ENCODE measurements around the gene LRRC32. TPM values are rescaled to one million over a fixed set of nuclear protein-coding genes. Genes with fewer than 3 reads are reported as not detected.

Gene LRRC32
- polyA plus RNA-seq, 2 of the 4 experiments (the other 2 are of a cell fraction), result 0.25 to 0.62 TPM

DNA sequence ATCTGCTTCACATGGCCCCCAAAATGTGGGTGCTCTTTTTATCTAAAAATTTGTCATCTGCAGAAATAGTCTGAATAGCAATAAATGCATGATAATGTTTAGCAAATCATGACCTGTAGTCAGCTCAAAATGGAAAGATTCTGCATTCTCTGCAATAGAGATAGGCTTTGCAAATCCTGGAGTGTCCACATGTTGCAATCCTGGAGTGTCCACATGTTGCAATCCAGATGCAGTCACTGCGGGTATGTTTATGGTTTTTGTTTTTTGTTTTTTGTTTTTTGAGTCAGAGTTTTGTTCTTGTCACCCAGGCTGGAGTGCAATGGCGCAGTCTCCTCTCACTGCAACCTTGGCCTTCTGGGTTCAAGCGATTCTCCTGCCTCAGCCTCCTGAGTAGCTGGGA is 20.2 kb upstream of the LRRC32 start:
- H3K4me1 ChIP-seq, result peaks cover 14% of the 10 kb centered on the region; the same call in 2 of the 3 replicates
- no peaks in the 10 kb centered on the region for H3K9me3 ChIP-seq
- H3K27ac ChIP-seq, result no peak overlapping the region
- H3K4me3 ChIP-seq, result no peak overlapping the region
- 65% methylated on average over 3 of the region's 3 CpGs for WGBS (ENCODE audit: missing lambda C conversion rate)
- no peak for DNase-seq (ENCODE audit: low read depth in 1 of 2, low spot score in 1 of 2)
- ATAC-seq, result no peak
- TF ChIP-seq NPAS2 (CRISPR knock-in tag; IDR thresholded peaks at IDR 0.05; ENCODE audit: borderline replicate concordance) (no peak), CEBPB (IDR thresholded peaks at IDR 0.05) (peak; percentile 53 to 70; a peak in 3 of 4 replicates)
- H3K4me2 ChIP-seq, result no peak overlapping the region
- ChIA-PET POLR2A (no interaction called here), CTCF (interaction anchor here (1.3 to 3.1 kb wide), 3 partner anchors 9 to 483 kb away, joined by 4 to 11 read pairs (median 6); no protein-coding TSS in a partner anchor)
- no peak for FAIRE-seq

DNA sequence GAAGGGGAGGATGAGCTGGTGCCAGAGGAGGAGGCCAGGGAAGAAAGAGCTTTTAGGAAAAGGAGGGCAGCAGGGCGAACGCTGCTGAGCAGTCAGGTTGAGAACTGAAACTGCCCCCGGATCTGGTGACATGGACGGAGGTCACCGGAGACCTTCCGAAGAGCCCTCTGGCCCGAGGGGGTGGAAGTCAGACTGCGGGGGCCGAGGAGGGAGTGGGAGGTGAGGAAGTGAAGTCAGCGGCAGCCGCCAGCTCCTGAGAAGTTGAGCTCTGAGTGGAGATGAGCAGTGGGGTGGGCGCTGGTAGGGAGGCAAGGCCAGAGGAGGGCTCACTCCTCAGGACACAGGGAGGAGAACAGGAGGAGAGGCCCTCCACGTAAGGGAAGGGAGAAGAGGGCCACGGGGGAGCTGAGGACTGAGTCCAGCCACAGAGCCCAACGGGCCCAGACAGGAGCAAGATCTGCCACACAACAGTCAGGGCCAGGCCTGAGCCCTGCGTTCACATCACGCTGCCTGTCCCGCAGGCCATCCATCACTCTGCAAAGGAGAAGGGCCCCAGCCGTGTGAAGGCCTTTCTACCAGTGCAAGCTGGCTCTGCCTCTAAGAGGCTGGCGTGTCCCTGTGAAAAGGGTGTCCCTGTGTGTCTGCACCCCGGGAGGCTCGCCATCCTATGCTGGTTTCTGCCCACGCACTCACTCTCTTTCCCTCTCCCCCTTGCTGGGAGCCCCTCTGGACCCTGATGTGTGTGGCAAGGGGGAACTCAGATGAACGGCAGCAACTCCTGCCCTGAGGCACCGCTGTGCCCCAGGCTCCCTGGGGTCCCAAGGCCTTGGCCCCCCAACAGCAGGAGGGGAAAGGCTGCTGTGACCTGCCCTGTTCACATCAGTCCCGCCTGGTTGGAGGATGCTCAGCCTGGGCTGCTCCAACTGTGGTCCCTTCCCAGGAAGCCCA is 19.0 kb upstream of the LRRC32 start:
- peaks cover 6% of the 10 kb centered on the region; the same call in 2 of the 3 replicates for H3K4me1 ChIP-seq
- ChIA-PET CTCF (interaction anchor here (1.0 to 3.1 kb wide), 7 partner anchors 9 to 230 kb away, joined by 3 to 11 read pairs (median 4); no protein-coding TSS in a partner anchor), POLR2A (no interaction called here)
- no peak for FAIRE-seq
- DNase-seq (ENCODE audit: low read depth in 1 of 2, low spot score in 1 of 2), result no peak
- no peaks in the 10 kb centered on the region for H3K9me3 ChIP-seq
- TF ChIP-seq HOXB5 (CRISPR knock-in tag; IDR thresholded peaks at IDR 0.05) (no peak), EHMT2 (IDR thresholded peaks at IDR 0.05; ENCODE audit: low read depth) (no peak), ZNF302 (CRISPR knock-in tag; IDR thresholded peaks at IDR 0.05) (no peak), BHLHE40 (IDR thresholded peaks at IDR 0.05; ENCODE audit: low read depth, low read length) (no peak), NFE2L2 (conservative IDR thresholded peaks at IDR 0.05; ENCODE audit: low read length) (no peak), SMC3 (IDR thresholded peaks at IDR 0.05) (no peak), ZC3H11A (IDR thresholded peaks at IDR 0.05) (no peak)
- TF ChIP-seq, protein P1, sequence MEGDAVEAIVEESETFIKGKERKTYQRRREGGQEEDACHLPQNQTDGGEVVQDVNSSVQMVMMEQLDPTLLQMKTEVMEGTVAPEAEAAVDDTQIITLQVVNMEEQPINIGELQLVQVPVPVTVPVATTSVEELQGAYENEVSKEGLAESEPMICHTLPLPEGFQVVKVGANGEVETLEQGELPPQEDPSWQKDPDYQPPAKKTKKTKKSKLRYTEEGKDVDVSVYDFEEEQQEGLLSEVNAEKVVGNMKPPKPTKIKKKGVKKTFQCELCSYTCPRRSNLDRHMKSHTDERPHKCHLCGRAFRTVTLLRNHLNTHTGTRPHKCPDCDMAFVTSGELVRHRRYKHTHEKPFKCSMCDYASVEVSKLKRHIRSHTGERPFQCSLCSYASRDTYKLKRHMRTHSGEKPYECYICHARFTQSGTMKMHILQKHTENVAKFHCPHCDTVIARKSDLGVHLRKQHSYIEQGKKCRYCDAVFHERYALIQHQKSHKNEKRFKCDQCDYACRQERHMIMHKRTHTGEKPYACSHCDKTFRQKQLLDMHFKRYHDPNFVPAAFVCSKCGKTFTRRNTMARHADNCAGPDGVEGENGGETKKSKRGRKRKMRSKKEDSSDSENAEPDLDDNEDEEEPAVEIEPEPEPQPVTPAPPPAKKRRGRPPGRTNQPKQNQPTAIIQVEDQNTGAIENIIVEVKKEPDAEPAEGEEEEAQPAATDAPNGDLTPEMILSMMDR (IDR thresholded peaks at IDR 0.05), result no peak
- 71% methylated on average over 22 of the region's 26 CpGs for WGBS (ENCODE audit: missing lambda C conversion rate)
- peak overlapping the region in 1 of 2 experiments; percentile 30; a peak in 1 of 6 replicates for H3K27ac ChIP-seq
- no peak overlapping the region for H3K4me3 ChIP-seq
- H3K4me2 ChIP-seq, result no peak overlapping the region
- ATAC-seq, result peak in 1 of 2 experiments; percentile 29; a peak in 3 of 6 replicates

DNA sequence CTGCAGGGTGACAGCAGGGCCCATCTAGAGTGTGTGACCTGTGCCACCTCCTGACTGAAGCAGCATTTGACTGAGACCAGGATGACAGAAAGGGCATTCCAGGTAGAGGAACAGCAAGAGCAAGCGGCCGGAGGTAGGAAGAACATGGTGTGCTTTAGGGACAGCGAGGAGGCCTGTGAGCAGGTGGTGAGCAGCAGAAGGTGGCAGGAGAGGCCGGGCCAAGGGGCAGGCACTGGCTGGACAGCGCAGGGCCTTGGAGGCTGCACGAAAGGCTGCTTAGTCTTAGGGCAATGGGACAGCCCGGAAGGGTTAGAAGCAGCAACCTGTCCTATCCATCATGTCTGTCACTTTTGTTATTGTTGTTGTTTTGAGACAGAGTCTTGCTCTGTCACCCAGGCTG is 17.6 kb upstream of the LRRC32 start:
- 82% methylated on average over 7 of the region's 7 CpGs for WGBS (ENCODE audit: missing lambda C conversion rate)
- H3K4me1 ChIP-seq, result no peaks in the 10 kb centered on the region
- FAIRE-seq (no peak), DNase-seq (ENCODE audit: low read depth in 1 of 2, low spot score in 1 of 2) (no peak), ATAC-seq (no peak)
- H3K9me3 ChIP-seq, result no peaks in the 10 kb centered on the region
- no peak overlapping the region for H3K27ac ChIP-seq
- no peak overlapping the region for H3K4me2 ChIP-seq
- no peak overlapping the region for H3K4me3 ChIP-seq
- no peak for TF ChIP-seq CBX8 (IDR thresholded peaks at IDR 0.05)
- no peak for TF ChIP-seq KDM5A (IDR thresholded peaks at IDR 0.05)
- TF ChIP-seq RFX5 (IDR thresholded peaks at IDR 0.05), result no peak
- TF ChIP-seq RARB (CRISPR knock-in tag; IDR thresholded peaks at IDR 0.05), result no peak
- TF ChIP-seq, protein P2, sequence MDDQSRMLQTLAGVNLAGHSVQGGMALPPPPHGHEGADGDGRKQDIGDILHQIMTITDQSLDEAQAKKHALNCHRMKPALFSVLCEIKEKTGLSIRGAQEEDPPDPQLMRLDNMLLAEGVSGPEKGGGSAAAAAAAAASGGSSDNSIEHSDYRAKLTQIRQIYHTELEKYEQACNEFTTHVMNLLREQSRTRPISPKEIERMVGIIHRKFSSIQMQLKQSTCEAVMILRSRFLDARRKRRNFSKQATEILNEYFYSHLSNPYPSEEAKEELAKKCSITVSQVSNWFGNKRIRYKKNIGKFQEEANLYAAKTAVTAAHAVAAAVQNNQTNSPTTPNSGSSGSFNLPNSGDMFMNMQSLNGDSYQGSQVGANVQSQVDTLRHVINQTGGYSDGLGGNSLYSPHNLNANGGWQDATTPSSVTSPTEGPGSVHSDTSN (IDR thresholded peaks at IDR 0.05), result no peak
- no peak for TF ChIP-seq HOXB5 (CRISPR knock-in tag; IDR thresholded peaks at IDR 0.05)
- no peak for TF ChIP-seq GATA3 (IDR thresholded peaks at IDR 0.05; ENCODE audit: borderline replicate concordance)
- no peak for TF ChIP-seq CHD4 (IDR thresholded peaks at IDR 0.05; ENCODE audit: borderline replicate concordance)
- TF ChIP-seq JUNB (IDR thresholded peaks at IDR 0.05), result no peak
- TF ChIP-seq, protein P3, sequence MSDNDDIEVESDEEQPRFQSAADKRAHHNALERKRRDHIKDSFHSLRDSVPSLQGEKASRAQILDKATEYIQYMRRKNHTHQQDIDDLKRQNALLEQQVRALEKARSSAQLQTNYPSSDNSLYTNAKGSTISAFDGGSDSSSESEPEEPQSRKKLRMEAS (IDR thresholded peaks at IDR 0.05), result no peak
- TF ChIP-seq RAD21 (conservative IDR thresholded peaks at IDR 0.05 in 1 of 2, IDR thresholded peaks at IDR 0.05 in 1 of 2), result no peak
- TF ChIP-seq, protein P1 (IDR thresholded peaks at IDR 0.05), result no peak
- TF ChIP-seq, protein P4, sequence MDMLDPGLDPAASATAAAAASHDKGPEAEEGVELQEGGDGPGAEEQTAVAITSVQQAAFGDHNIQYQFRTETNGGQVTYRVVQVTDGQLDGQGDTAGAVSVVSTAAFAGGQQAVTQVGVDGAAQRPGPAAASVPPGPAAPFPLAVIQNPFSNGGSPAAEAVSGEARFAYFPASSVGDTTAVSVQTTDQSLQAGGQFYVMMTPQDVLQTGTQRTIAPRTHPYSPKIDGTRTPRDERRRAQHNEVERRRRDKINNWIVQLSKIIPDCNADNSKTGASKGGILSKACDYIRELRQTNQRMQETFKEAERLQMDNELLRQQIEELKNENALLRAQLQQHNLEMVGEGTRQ (IDR thresholded peaks at IDR 0.05), result no peak
- TF ChIP-seq PHF8 (IDR thresholded peaks at IDR 0.05; ENCODE audit: borderline replicate concordance, low read depth), result no peak
- TF ChIP-seq MAFK (IDR thresholded peaks at IDR 0.05; ENCODE audit: partially characterized antibody), result no peak
- TF ChIP-seq HDAC2 (IDR thresholded peaks at IDR 0.05), result no peak
- TF ChIP-seq, protein P5, sequence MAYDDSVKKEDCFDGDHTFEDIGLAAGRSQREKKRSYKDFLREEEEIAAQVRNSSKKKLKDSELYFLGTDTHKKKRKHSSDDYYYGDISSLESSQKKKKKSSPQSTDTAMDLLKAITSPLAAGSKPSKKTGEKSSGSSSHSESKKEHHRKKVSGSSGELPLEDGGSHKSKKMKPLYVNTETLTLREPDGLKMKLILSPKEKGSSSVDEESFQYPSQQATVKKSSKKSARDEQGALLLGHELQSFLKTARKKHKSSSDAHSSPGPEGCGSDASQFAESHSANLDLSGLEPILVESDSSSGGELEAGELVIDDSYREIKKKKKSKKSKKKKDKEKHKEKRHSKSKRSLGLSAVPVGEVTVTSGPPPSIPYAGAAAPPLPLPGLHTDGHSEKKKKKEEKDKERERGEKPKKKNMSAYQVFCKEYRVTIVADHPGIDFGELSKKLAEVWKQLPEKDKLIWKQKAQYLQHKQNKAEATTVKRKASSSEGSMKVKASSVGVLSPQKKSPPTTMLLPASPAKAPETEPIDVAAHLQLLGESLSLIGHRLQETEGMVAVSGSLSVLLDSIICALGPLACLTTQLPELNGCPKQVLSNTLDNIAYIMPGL (CRISPR knock-in tag; IDR thresholded peaks at IDR 0.05; ENCODE audit: borderline replicate concordance), result no peak
- ChIA-PET POLR2A (no interaction called here), CTCF (interaction anchor here (0.9 kb wide), 1 partner anchor 13 kb away, joined by 3 read pairs; no protein-coding TSS in a partner anchor)

Data from A549 (cell line).